H1 (cell line): Measurements from ENCODE around the gene COPS9. TPM values are rescaled to one million over a fixed set of nuclear protein-coding genes. Genes with fewer than 3 reads are reported as not detected.

Experiments used
- CTCF ChIA-PET: fragments of 300-600 bp; sonication (Branson Sonifier 250); formaldehyde crosslinking; loops from one replicate; lab custom pipeline; 2021; ENCODE audit not compliant: partially characterized antibody; lab: Charles Lee
- POLR2A ChIA-PET: fragments of 300-600 bp; sonication (Branson Sonifier 250); formaldehyde crosslinking; loops from one replicate; lab custom pipeline; 2021; ENCODE audit warnings: inconsistent platforms; ENCODE audit not compliant: partially characterized antibody; lab: Charles Lee
- DNase-seq, 2 experiments: peaks; one replicate each; pipeline versions ENCODE4 v3.0.0 to v3.0.0-alpha.2; 2010 to 2022; ENCODE audit warnings: low spot score in 2 of 2, low read depth in 1 of 2, mixed read lengths in 1 of 2
- FAIRE-seq: peaks from 2 replicates; lab custom pipeline; 2011; peaks lifted over from hg19 to GRCh38; lab: Jason Lieb, UNC
- H2AFZ ChIP-seq: 2 replicates; pipeline ENCODE4 v1.8.1; 2012; ENCODE audit warnings: low read length, inconsistent platforms
- H2AK5ac ChIP-seq: 2 replicates; pipeline ENCODE4 v1.6.1; 2013; ENCODE audit warnings: low read depth, low read length
- H2BK120ac ChIP-seq: replicated peaks from 2 replicates; pipeline ENCODE3; 2013; ENCODE audit warnings: low read depth, low read length, inconsistent platforms
- H2BK12ac ChIP-seq: 2 replicates; pipeline ENCODE4 v1.6.1; 2013; ENCODE audit warnings: low read depth, low read length
- H2BK15ac ChIP-seq: 2 replicates; pipeline ENCODE4 v1.6.1; 2013; ENCODE audit warnings: low read length
- H2BK20ac ChIP-seq: 2 replicates; pipeline ENCODE4 v1.6.1; 2013; ENCODE audit warnings: low read length
- H2BK5ac ChIP-seq: 2 replicates; pipeline ENCODE4 v1.6.1; 2013; ENCODE audit warnings: low read depth, low read length
- H3K14ac ChIP-seq: 2 replicates; pipeline ENCODE4 v1.6.1; 2013; ENCODE audit warnings: inconsistent platforms; ENCODE audit not compliant: insufficient read length
- H3K18ac ChIP-seq: 2 replicates; pipeline ENCODE4 v1.6.1; 2013; ENCODE audit warnings: low read length; ENCODE audit errors: extremely low read depth
- H3K23ac ChIP-seq: 2 replicates; pipeline ENCODE4 v1.6.1; 2013; ENCODE audit warnings: inconsistent platforms; ENCODE audit not compliant: insufficient read length
- H3K23me2 ChIP-seq: 2 replicates; pipeline ENCODE4 v1.6.1; 2013; ENCODE audit warnings: low read depth, low read length
- H3K27ac ChIP-seq: 2 replicates; pipeline ENCODE4 v1.6.1; 2011; ENCODE audit warnings: low read depth, low read length, inconsistent platforms
- H3K27me3 ChIP-seq, 4 experiments: replicated peaks in 1 of 4; 1 replicate in 1 of 4; 2 replicates in 3 of 4; pipeline versions ENCODE4 v1.6.1 to v1.8.1; 2011 to 2013; ENCODE audit warnings: low read length in 3 of 4, mild to moderate bottlenecking in 3 of 4, inconsistent platforms in 2 of 4, mixed read lengths in 2 of 4, moderate library complexity in 1 of 4; ENCODE audit not compliant: control insufficient read depth in 3 of 4, insufficient read depth in 3 of 4; ENCODE audit errors: extremely low read depth in 1 of 4
- H3K36me3 ChIP-seq, 4 experiments: 2 replicates each; pipeline versions ENCODE4 v1.6.1 to v1.8.1; 2011 to 2013; ENCODE audit warnings: mild to moderate bottlenecking in 4 of 4, low read length in 3 of 4, moderate library complexity in 2 of 4, control low read depth in 1 of 4, inconsistent platforms in 1 of 4; ENCODE audit not compliant: insufficient read depth in 4 of 4, control insufficient read depth in 2 of 4
- H3K4ac ChIP-seq: replicated peaks from 2 replicates; pipeline ENCODE3; 2013; ENCODE audit warnings: low read length, low read depth, mixed read lengths, inconsistent platforms; ENCODE audit not compliant: insufficient read length
- H3K4me1 ChIP-seq, 4 experiments: replicated peaks in 1 of 4; 1 replicate in 1 of 4; 2 replicates in 3 of 4; pipeline versions ENCODE4 v1.6.1 to v1.8.1; 2011 to 2013; ENCODE audit warnings: low read length in 3 of 4, inconsistent platforms in 2 of 4, mixed read lengths in 1 of 4; ENCODE audit not compliant: insufficient read depth in 4 of 4, control insufficient read depth in 3 of 4
- H3K4me2 ChIP-seq, 2 experiments: 2 replicates each; pipeline versions ENCODE4 v1.6.1 to v1.8.1; 2011 to 2013; ENCODE audit warnings: low read depth in 2 of 2, low read length in 2 of 2, control low read depth in 1 of 2, inconsistent platforms in 1 of 2, mild to moderate bottlenecking in 1 of 2; ENCODE audit not compliant: insufficient read depth in 1 of 2
- H3K4me3 ChIP-seq, 4 experiments: fragments of 200-600, 300-600 bp in 1 of 4; sonication (generic), shearing (Covaris generic), sonication (Bioruptor Twin) in 1 of 4; 2 replicates each; pipeline versions ENCODE4 v1.5.1 to v1.8.1; 2011 to 2016; ENCODE audit warnings: low read length in 4 of 4, low read depth in 3 of 4, control low read depth in 2 of 4, inconsistent platforms in 2 of 4, mild to moderate bottlenecking in 2 of 4, mixed read lengths in 1 of 4, moderate library complexity in 1 of 4; ENCODE audit not compliant: insufficient read depth in 2 of 4; ENCODE audit errors: extremely low read depth in 1 of 4
- H3K56ac ChIP-seq: replicated peaks from 2 replicates; pipeline ENCODE3; 2013; ENCODE audit warnings: low read depth, mild to moderate bottlenecking, mixed read lengths, low read length, inconsistent platforms; ENCODE audit not compliant: insufficient read length
- H3K79me1 ChIP-seq: 2 replicates; pipeline ENCODE4 v1.6.1; 2013; ENCODE audit warnings: low read depth, low read length, control low read depth
- H3K79me2 ChIP-seq, 2 experiments: 2 replicates each; pipeline versions ENCODE4 v1.6.1 to v1.8.1; 2012 to 2013; ENCODE audit warnings: low read length in 2 of 2, mild to moderate bottlenecking in 2 of 2, inconsistent platforms in 1 of 2; ENCODE audit not compliant: insufficient read depth in 2 of 2, control insufficient read depth in 1 of 2
- H3K9ac ChIP-seq, 4 experiments: replicated peaks in 1 of 4; 1 replicate in 1 of 4; 2 replicates in 3 of 4; pipeline versions ENCODE4 v1.6.1 to v1.8.1; 2011 to 2013; ENCODE audit warnings: low read depth in 3 of 4, low read length in 3 of 4, control low read depth in 2 of 4, mild to moderate bottlenecking in 2 of 4, moderate library complexity in 2 of 4, inconsistent platforms in 1 of 4; ENCODE audit errors: extremely low read depth in 1 of 4
- H3K9me3 ChIP-seq, 2 experiments: 2 replicates each; pipeline versions ENCODE4 v1.6.1 to v1.8.1; 2012 to 2013; ENCODE audit warnings: mild to moderate bottlenecking in 2 of 2, moderate library complexity in 2 of 2, control low read depth in 1 of 2, inconsistent platforms in 1 of 2, low read depth in 1 of 2, low read length in 1 of 2, mixed read lengths in 1 of 2; ENCODE audit not compliant: insufficient read depth in 2 of 2
- H4K20me1 ChIP-seq, 2 experiments: replicated peaks in 1 of 2; 2 replicates each; pipeline versions ENCODE3 to v1.8.1; 2011 to 2013; ENCODE audit warnings: inconsistent platforms in 2 of 2, low read length in 2 of 2, mild to moderate bottlenecking in 1 of 2; ENCODE audit not compliant: insufficient read depth in 2 of 2, control insufficient read depth in 1 of 2
- H4K5ac ChIP-seq: 2 replicates; pipeline ENCODE4 v1.6.1; 2013; ENCODE audit warnings: low read length, low read depth, mixed read lengths, inconsistent platforms; ENCODE audit not compliant: insufficient read length
- H4K8ac ChIP-seq: 2 replicates; pipeline ENCODE4 v1.8.0; 2013; ENCODE audit warnings: mild to moderate bottlenecking, moderate library complexity, low read length, inconsistent platforms; ENCODE audit not compliant: insufficient read depth; ENCODE audit errors: extremely low read depth
- H4K91ac ChIP-seq: replicated peaks from 2 replicates; pipeline ENCODE3; 2013; ENCODE audit warnings: low read length, mixed read lengths, inconsistent platforms; ENCODE audit not compliant: insufficient read length
- CBX5 ChIP-seq: fragments of 300-800, 300-1000 bp; sonication (generic); IDR thresholded peaks from 2 replicates; pipeline ENCODE4 v1.7.1; 2016; ENCODE audit warnings: antibody characterized with exemption, low read length, low read depth
- CBX8 ChIP-seq: fragments of 300-800, 300-1000 bp; sonication (generic); IDR thresholded peaks from 2 replicates; pipeline ENCODE4 v1.7.1; 2016; ENCODE audit warnings: low read depth, low read length, borderline replicate concordance
- GABPA ChIP-seq: IDR thresholded peaks from 2 replicates; pipeline ENCODE4 v1.6.1; 2011; ENCODE audit warnings: mild to moderate bottlenecking, low read length, moderate library complexity, borderline replicate concordance; ENCODE audit not compliant: insufficient read depth
- HDAC6 ChIP-seq: IDR thresholded peaks from one replicate; pipeline ENCODE4 v1.7.1; 2012; ENCODE audit warnings: low read depth, mild to moderate bottlenecking, inconsistent platforms, low read length, moderate library complexity
- KDM1A ChIP-seq: fragments of 200-600, 300-600 bp; sonication (generic); IDR thresholded peaks from 2 replicates; pipeline ENCODE4 v1.7.1; 2016; ENCODE audit warnings: mild to moderate bottlenecking, low read length, borderline replicate concordance
- RAD21 ChIP-seq, 2 experiments: IDR thresholded peaks in 1 of 2; conservative IDR thresholded peaks in 1 of 2; 2 replicates each; pipeline ENCODE4 v1.6.1; 2011; ENCODE audit warnings: low read depth in 2 of 2, low read length in 2 of 2, improper control_type of control experiment in 1 of 2, inconsistent platforms in 1 of 2, mild to moderate bottlenecking in 1 of 2, moderate library complexity in 1 of 2
- RXRA ChIP-seq: IDR thresholded peaks from 2 replicates; pipeline ENCODE4 v1.6.1; 2011; ENCODE audit warnings: low read depth, mild to moderate bottlenecking, low read length, moderate library complexity; ENCODE audit not compliant: insufficient read depth
- SP2 ChIP-seq: IDR thresholded peaks from 2 replicates; pipeline ENCODE4 v1.6.1; 2012; ENCODE audit warnings: mild to moderate bottlenecking, low read length, inconsistent platforms
- SRF ChIP-seq: IDR thresholded peaks from 2 replicates; pipeline ENCODE4 v1.6.1; 2011; ENCODE audit warnings: mild to moderate bottlenecking, low read depth, low read length, moderate library complexity
- WGBS, 2 experiments: shearing (Covaris generic) in 1 of 2; methylation state at CpG; one replicate each; pipeline versions ENCODE4 v1.1.6 to v1.1.7; 2013 to 2015; ENCODE audit warnings: low lambda C conversion rate in 2 of 2, mixed read lengths in 2 of 2, inconsistent platforms in 1 of 2, low coverage in 1 of 2, missing lambda C conversion rate in 1 of 2; ENCODE audit not compliant: insufficient replicate concordance in 2 of 2, insufficient coverage in 1 of 2, insufficient read length in 1 of 2; ENCODE audit errors: extremely low coverage in 1 of 2, missing lambda C conversion rate in 1 of 2; 5-methylcytosine and 5-hydroxymethylcytosine counted together
- polyA plus RNA-seq, 7 experiments: library from polyadenylated mRNA; depleted of rRNA in 3 of 7; stranded (reverse) in 5 of 7; unstranded in 2 of 7; fragments of >200 nt in 5 of 7; fragments of 200-250 nt in 2 of 7; gene quantifications; 1 replicate in 5 of 7; 2 replicates in 1 of 7; 4 replicates in 1 of 7; pipeline versions ENCODE4 v1.2.1 to v1.2.3, GENCODE V29; 2011 to 2013; ENCODE audit warnings: missing spikeins in 2 of 7, mixed read lengths in 2 of 7
- total RNA-seq: library from RNA; stranded (reverse); fragmentation: NEBNext Ultra II Directional; extraction: Animal tissue kit (Norgen Biotek cat#: 25700); gene quantifications from 2 replicates; pipeline ENCODE4 v1.2.1, GENCODE V29; 2021
- TF ChIP-seq, protein P1 (sequence below): IDR thresholded peaks from 2 replicates; pipeline ENCODE4 v1.6.1; 2011; ENCODE audit warnings: low read length, improper control_type of control experiment
- TF ChIP-seq, protein P2 (sequence below): IDR thresholded peaks from 2 replicates; pipeline ENCODE4 v1.6.1; 2011; ENCODE audit warnings: low read depth, mild to moderate bottlenecking, low read length; ENCODE audit not compliant: insufficient read depth

Gene COPS9
- total and polyA plus RNA-seq, 2 of the 8 experiments (the other 6 are each of a cell fraction or from before 2014, with no cell fraction given), result 154 to 234 TPM

DNA sequence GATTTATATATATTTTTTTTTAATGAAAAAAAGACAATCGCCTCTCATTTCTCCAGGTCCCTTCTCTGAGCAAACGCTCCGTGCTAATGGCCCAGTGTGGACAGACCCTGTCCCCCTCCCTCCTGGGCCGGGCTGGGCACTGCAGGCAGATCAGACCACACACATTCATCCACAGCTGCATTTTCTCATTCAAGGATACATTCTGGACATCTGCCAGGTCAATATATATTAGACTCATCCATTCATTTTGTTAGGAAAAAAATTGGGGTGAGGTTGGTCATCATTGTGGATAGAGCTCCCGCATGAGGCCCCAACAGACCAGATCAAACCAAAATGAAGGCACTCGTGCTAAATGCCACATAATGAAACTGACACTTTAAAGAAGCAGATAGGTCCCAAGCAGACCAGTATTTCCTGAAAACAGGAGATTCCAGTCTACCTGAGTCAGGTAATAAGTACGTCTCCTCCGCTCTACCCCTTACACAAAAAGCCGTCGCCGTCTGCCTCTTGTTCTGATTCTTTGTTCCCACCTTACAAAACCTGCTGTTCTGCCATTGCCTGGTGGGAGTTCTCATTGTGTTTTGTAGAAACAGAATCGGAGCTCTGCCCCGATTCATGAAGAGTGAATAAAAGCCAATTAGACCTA, 19.8 kb upstream of the COPS9 start:
- Histone ChIP-seq H4K5ac (no peak overlapping the region), H3K4me3 (no peak overlapping the region), H4K8ac (no peak overlapping the region), H4K91ac (no peak overlapping the region), H4K20me1 (no peaks in the 10 kb centered on the region), H3K4ac (no peak overlapping the region), H3K4me1 (peaks cover 0 to 9% (median 0%) of the 10 kb centered on the region in 4 experiments; a peak in 2 of 7 replicates), H3K23ac (no peak overlapping the region), H2BK5ac (no peak overlapping the region), H3K56ac (no peak overlapping the region), H3K27me3 (peaks cover 0 to 10% (median 4%) of the 10 kb centered on the region in 4 experiments; a peak in 3 of 7 replicates), H3K9me3 (no peaks in the 10 kb centered on the region; a peak in 1 of 4 replicates), H3K9ac (no peak overlapping the region), H3K79me2 (no peaks in the 10 kb centered on the region), H3K4me2 (no peak overlapping the region), H3K23me2 (no peaks in the 10 kb centered on the region), H3K36me3 (no peaks in the 10 kb centered on the region), H3K14ac (no peak overlapping the region), H3K18ac (no peak overlapping the region), H2AK5ac (no peak overlapping the region), H2BK15ac (no peak overlapping the region), H2AFZ (no peak overlapping the region), H2BK120ac (no peak overlapping the region), H3K79me1 (no peaks in the 10 kb centered on the region), H3K27ac (no peak overlapping the region), H2BK12ac (no peak overlapping the region), H2BK20ac (no peak overlapping the region)
- FAIRE-seq (no peak), DNase-seq (no peak)
- ChIA-PET CTCF (interaction anchor here (0.7 kb wide), 1 partner anchor 12 kb away, joined by 3 read pairs; no protein-coding TSS in a partner anchor), POLR2A (no interaction called here)
- WGBS, 2 experiments, result 94% methylated on average over 11 of the region's 13 CpGs; no CpG with 5 or more reads in 1 of the 2 experiments
- TF ChIP-seq CBX5 (no peak), RXRA (no peak), GABPA (no peak), SP2 (no peak), HDAC6 (no peak), CBX8 (no peak), RAD21 (IDR thresholded peaks at IDR 0.05 in 1 of 2, conservative IDR thresholded peaks at IDR 0.05 in 1 of 2; ENCODE audit: low read depth in 2 of 2, low read length in 2 of 2) (no peak), KDM1A (no peak), SRF (no peak)
- TF ChIP-seq, protein P1, sequence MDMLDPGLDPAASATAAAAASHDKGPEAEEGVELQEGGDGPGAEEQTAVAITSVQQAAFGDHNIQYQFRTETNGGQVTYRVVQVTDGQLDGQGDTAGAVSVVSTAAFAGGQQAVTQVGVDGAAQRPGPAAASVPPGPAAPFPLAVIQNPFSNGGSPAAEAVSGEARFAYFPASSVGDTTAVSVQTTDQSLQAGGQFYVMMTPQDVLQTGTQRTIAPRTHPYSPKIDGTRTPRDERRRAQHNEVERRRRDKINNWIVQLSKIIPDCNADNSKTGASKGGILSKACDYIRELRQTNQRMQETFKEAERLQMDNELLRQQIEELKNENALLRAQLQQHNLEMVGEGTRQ, result no peak
- TF ChIP-seq, protein P2, sequence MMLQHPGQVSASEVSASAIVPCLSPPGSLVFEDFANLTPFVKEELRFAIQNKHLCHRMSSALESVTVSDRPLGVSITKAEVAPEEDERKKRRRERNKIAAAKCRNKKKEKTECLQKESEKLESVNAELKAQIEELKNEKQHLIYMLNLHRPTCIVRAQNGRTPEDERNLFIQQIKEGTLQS, result no peak
